B cell (primary cell): ENCODE results near the gene MYADML2.

Source experiments
- EZH2 ChIP-seq: IDR thresholded peaks from 2 replicates; pipeline ENCODE4 v1.6.1; 2012; ENCODE audit warnings: borderline replicate concordance, low read depth, mild to moderate bottlenecking, moderate library complexity, low read length; ENCODE audit not compliant: insufficient read depth, poor library complexity, severe bottlenecking
- TF ChIP-seq, protein P1 (sequence below): fragments of 200-600 bp; IDR thresholded peaks from one replicate; pipeline ENCODE4 v1.8.0; 2022; ENCODE audit warnings: antibody characterized with exemption, mild to moderate bottlenecking

DNA sequence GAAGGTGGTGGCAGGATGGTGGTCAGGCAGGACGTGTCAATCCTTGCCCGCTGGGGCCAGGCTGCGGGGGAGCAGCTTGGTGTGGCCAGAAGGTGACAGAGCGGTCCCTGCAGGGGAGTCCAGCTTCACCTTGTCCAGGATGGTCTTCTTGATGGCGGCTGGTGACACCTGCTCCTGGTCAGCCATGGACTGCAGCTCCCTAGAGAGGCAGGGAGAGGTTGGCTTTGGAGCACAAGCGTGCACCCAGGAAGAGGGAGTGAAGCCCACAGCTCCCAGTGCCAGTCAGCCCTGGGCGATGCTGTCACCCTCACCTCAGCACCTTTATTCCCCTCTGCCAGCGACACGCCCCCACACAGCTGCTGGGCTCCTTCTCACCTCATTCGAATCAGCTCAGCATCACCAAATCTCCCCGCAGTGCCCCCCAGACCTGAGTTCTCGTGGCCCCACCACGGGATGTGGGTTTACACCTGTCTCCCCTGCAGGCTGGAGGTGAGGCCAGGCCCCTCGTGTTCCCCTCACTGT is 13.8 kb downstream of the MYADML2 start:
- TF ChIP-seq EZH2 = no peak
- TF ChIP-seq, protein P1, sequence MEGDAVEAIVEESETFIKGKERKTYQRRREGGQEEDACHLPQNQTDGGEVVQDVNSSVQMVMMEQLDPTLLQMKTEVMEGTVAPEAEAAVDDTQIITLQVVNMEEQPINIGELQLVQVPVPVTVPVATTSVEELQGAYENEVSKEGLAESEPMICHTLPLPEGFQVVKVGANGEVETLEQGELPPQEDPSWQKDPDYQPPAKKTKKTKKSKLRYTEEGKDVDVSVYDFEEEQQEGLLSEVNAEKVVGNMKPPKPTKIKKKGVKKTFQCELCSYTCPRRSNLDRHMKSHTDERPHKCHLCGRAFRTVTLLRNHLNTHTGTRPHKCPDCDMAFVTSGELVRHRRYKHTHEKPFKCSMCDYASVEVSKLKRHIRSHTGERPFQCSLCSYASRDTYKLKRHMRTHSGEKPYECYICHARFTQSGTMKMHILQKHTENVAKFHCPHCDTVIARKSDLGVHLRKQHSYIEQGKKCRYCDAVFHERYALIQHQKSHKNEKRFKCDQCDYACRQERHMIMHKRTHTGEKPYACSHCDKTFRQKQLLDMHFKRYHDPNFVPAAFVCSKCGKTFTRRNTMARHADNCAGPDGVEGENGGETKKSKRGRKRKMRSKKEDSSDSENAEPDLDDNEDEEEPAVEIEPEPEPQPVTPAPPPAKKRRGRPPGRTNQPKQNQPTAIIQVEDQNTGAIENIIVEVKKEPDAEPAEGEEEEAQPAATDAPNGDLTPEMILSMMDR = no peak
